Stimulated activated CD8-positive, alpha-beta memory T cell treated with anti-CD3 and anti-CD28 coated beads, Interleukin-7, amount 100 ng/mL, for 24 hours (primary cell): ENCODE measurements around the gene ENC1.

Experiments used
- DNase-seq: peaks from one replicate; pipeline ENCODE4 v3.0.0-alpha.2; 2020; ENCODE audit warnings: low read depth

ENC1 gene

GRCh38 chr5:74655716-74656115 is 15.2 kb upstream of the ENC1 start:
- no peak for DNase-seq

- no peak for DNase-seq
Measured at GRCh38 chr5:74655206-74655605, 14.7 kb upstream of the ENC1 start.

GRCh38 chr5:74653991-74654390 is 13.5 kb upstream of the ENC1 start:
- no peak for DNase-seq

- no peak for DNase-seq
Measured at GRCh38 chr5:74652576-74652975, 12.0 kb upstream of the ENC1 start.

DNA sequence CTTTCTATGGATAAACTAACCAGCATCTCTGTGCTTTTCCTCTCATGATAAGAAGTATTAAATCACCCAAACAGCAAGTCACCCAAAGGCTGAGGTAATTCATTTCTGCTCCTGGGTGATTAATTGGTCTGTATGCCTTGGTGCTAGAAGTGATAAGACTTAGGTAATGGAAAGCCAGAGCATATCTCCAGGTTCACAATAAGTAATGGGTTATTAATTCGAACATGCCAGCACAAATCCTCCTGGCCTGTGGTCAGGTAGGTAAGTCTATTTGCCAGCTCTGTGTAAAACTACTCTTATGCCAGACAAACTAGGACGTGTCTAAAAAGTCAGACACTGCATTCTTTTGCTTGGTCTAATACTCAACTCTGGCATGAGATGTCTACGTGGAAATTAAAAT is 11.2 kb upstream of the ENC1 start:
- DNase-seq = no peak

GRCh38 chr5:74649421-74649973 is 9.0 kb upstream of the ENC1 start:
- DNase-seq = no peak

DNA sequence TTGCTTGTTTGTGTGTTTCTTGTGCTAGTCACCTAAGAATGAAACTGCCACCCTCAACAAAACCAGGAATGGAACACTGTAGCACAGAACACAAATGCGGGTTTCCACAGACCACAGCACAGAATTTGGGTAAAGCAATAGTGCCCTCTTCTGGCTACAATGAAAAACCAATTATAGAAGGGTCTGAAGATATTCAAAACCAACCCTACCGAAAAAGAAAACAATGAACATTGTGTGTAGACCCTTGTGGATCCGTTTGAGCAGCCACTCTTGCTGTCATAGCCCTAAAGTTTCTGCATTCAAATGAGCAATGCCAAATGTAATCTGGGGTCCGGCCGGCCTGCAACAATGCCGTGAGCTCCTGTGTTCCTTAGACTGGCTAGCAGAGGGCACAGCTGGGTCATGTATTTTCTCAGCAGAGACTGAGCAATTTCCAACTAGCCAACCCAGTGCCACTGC is 8.3 kb upstream of the ENC1 start:
- DNase-seq = no peak

DNA sequence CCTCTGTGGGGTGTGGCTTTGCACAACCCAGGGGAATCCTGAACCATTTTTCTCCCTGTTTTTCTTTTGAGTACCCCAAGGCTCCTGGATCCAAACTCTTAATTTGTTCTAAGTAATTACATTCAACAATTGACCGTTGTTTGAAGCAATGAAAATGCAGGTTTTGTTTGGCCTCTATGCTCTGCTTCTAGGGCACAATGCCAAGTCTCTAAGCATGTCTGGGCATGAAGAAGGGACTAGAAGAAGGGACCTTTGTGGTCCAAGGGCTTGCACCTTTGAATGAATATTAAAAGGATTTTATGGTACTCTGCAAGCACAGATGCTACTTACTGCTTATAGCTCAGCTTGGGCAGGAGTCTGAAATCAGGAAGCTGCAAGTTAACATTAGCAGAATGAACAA is 6.6 kb upstream of the ENC1 start:
- DNase-seq = no peak

DNA sequence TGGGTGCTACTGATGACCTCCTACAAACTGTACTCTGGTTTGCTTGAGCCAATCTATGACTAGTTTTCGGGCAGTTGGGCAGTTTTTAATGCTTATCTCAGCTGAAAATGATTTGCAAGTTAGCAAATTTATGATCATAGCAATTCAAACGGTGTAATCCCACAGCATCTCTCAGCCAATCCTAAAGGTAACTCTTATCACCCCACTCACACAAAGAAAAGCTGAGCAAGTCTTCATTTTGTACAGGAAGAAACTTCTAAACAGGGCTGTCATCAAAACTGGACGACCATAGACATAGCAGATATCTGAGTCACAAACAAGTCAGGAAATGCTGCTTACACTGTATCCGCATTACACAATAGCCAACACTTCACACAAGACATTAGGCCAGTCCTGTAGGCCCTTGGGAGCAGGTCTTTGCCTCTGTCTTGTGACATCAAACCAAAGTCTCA is 2.6 kb upstream of the ENC1 start:
- DNase-seq = no peak

DNA sequence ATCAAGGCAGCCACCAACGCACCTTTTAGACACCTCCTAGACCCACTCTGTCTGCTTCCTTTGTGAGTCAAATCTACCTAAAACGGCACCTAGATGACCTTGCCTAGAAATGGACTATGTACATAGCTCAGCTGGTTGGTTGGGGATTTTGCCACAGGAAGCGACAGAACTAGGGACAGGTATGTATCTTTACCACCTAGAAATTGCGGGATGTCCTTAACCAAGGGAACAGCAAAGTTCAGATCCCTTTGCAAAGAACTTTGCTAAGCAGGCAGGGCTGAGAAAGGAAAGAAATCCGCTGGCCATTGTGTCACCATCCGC is 2.0 kb upstream of the ENC1 start:
- no peak for DNase-seq

DNA sequence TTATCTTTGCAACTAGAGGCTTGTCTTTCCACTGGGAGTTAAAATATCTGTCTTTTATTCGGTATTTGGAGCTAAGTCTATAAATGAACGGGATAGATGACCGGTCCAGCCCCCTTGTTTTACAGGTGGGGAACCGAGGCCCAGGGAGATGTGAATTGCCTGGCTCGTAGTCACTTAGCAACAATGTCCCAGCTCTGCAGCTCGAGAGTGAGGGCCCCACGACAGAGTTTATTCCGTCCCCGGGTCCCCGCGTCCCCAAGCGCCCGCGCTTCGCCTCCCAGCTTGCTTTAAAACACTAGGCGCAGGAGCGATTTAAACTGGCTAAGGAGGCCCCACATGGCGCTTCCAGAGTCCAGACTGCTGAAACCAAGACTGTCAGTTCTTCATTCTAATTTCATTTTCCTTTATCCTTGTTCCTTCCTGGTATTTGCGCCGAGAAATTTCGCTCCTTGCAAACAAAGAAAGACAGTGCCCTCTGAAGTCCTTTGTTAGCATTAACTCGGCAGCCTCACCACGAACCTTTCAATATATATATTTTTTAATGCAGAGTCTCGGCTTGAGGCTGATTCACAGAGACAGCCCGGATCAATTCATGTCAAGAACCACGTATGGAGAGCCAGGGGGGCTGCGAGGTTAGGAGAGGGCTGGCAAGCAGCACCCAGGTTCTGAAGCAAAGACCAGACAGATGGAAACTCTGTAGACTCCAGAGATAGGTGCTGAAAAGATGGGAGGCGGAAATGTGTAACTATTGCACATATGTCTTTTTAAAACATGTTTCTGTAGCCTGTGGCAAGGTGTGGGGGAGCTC is 1.4 kb upstream of the ENC1 start:
- DNase-seq = no peak

DNA sequence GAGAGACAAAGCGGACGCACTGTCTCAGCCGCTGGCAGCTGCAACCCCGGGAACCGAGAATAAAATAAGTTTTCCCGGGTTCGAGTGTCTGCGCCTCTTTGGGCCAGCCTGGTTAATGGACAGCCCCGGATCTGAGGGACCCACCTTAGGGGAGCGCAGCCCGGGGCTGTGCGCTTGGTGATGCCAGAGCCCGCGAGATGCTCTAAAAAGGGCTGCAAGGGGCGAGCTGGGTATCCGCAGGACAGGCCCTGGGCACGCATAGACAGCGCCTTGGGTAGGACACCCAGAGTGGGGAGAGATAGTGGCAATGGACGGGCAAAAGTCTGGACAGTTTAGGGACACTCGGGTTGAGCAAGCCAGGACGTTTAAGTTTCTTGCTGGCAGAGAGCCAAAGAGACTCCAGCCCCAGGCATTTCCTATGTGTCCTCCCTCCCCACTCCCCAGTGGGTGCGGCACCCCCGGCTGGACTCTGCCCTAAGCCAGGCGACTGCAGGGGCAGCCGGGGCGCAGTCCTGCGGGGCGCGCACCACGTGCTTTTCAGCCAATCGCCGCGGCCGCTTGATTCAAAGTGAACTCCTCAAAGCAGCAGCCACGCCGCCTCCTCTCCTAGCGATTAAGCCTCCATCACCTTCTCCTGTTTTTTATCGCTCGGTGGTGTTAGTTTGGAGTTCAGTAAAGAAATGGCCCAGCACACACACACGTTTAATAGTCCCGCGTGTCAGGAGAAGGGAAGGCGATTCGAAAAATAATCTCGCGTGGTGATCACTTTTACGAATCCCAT is 616 bp upstream of the ENC1 start:
- DNase-seq = no peak

DNA sequence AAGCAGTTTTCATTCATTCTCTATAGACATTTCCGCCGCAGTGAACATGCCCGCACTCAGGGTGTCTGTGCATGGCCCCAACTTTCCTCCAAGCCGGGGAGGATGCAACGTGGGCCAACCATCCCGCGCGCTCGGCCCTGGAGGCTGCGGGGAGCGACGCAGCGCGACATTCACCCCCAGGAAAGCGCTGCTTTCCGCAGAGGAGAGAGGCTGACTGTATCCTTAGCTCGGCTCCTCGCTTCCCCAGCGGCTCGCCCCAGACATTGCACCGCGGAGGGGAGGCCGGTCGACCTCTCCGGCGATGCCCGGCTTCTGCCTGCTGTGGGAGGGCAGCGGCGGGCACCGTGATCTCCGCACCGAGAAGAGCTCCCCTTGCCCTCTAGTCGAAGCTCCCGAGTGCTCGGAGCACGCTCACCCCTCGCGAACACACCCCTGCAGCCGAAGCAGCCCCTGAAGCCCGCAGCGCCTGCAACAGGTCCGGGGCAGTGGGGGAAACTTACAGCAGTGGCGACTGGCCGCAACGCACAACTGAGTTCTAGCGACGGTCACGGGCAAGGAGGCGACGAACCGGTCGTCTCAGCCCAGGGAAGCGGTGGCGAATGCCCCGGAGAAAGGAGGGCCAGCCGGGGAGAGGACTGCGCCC is 600 bp downstream of the ENC1 start:
- DNase-seq = no peak

- no peak for DNase-seq
Measured at GRCh38 chr5:74638970-74639806, 1.3 kb downstream of the ENC1 start.

DNA sequence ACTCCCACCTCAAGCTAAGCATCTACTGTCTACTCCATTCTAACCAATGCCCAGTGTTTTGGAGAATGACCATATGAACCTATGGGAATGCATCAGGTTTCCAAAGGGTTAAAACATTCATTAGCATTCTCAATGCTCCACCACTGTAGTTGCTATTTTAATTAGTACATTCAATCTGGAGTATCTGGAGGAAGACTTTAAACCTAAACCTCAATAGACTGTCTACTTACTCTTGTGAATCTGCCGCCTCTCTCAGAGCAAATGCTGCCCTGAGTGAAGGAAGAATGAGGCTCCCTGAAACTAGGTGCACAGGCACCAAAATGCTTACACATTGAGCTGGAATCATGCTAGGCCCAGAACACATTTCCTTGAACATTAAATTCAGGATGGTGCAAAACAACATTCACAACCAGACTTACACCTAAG is 2.0 kb downstream of the ENC1 start:
- no peak for DNase-seq

DNA sequence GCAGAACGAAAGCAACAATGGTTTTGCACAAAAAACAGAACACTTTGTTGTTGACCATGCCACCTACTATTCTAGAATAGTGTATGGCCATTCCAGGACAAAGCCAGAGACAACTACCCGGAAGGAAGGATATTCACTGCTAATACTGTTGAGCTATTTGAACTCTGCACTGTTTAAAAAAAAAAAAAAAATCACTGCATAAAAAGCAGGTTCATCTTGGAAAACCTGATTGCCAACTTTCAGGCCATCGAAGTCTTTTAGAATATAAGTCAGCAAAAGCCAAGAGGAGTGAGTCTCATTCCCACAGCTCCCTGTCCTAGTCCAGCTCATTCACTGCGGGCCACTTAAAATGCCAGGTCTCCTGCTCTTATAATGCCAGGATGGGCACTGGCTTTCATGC is 4.0 kb downstream of the ENC1 start:
- DNase-seq = no peak

DNA sequence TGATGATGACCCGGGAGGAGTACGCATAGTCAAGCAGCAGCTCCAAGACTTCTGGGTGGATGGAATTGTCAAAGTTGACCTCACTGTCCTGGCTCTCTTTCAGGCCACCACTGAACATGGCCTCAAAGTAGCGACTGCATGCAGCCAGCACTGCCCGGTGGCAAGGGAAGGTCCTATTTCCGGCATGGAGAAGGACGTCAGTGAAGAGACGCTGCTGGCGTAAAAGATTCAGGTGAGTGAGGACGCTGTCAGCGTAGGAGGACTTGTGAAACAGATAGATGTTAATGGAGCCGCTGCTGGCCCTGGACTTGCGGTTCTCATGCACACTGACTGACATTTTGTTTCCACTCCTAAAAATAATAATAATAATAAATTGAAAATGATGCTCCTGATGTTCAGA is 4.4 kb downstream of the ENC1 start:
- DNase-seq = no peak

DNA sequence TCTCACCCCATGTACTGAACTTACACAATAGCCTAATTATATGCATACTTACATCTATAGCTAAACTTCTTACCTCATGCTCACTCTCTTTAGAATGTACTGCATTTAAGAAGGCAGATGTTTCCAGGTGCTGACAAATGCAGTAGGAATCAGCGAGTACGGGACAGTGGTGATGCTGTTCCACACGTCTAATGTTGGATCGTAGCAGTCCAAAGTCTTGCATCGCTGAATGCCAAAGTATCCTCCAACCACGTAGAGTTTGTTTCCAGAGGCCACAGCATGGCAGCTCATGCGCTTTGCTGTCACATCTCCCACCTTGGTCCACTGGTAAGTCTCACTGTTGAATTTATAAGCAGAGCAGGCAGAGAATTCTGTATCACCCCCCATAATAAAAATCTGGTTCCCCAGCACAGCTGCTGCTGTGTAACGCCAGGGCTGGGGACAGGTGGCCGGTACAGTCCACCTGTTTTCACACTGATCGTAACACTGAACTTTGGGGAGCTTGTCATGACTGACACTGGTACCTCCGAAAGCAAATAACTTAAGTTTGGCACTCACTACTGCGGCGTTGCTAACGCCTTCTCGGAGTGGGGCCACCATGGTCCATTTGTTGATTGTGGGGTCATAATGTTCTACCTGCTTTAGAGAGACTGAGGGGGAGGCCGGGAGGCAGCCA is 5.8 kb downstream of the ENC1 start:
- no peak for DNase-seq

GRCh38 chr5:74633695-74634094 is 6.8 kb downstream of the ENC1 start:
- no peak for DNase-seq

- DNase-seq = no peak
Measured at GRCh38 chr5:74632947-74633356, 7.6 kb downstream of the ENC1 start.
